NCI-H2171 (cell line): Measurements from ENCODE around the gene CAST.
"Not testable (repeated sequence)": the region's sequence is repeated elsewhere in the genome, so short reads cannot be mapped to it uniquely, and the experiment has no call there.

Experiments used
- DNase-seq: peaks from one replicate; lab custom pipeline; 2025; lab: John Stamatoyannopoulos, UW

Gene CAST

DNA sequence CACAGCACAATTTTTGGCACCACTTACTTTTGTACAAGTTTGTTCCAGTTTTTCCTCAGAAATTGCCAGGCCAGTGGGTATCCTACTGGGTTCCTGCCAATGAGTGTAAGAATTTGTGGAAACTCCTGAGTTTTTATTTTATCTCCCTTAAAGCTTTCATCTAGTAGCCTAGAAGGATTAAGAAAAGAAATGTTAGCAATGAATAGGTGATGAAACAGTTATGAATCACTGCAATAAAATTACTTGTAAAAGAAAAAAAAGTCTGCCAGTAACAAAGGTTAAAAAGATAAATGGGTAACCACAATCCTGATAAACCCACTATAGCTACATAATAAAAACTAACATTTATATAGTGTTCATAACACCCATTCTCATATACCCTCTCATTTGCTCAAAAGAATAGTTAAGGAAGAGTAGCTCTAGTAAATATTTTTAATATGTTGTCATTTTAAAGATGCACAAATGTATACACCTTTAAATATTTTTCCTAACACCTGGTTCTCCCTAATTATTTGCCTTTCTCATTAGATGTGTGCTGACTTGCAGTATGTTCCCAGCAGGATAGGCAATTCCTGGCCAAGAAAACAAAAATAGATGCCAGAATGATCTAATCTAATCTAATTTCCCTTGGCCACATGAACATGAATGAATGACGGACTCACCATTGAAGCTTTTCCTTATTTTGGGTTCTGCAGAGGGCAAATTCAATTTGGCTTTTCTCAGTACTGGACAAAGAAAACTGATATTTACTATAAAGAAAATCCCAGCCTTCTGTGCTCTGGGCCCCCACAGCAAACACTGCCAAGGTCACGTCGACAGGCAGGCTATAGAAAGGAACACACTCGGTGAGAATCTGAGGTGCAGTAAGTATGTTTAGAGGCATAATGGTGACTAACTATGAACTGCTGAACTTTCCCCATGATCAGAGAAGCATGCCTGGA is 119.1 kb downstream of the CAST start:
- DNase-seq = no peak

DNA sequence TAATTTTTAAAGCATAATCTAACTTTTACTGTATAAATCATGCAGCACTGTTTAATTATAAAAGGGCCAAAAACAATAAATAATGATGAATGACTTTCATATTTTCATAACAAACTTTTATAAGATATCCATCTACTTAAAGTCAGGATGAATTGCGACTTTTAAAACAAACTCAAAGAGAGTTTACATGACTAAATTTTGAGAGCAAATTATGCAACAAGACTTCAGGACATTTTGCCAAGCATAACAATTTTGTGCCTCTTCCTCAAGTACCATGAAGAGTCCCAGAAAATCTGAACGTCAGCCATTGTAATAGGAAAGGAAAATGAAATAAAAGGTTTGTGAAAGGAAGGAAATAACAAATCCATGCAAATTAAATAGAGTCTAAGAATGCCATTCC is 121.2 kb downstream of the CAST start:
- no peak for DNase-seq

DNA sequence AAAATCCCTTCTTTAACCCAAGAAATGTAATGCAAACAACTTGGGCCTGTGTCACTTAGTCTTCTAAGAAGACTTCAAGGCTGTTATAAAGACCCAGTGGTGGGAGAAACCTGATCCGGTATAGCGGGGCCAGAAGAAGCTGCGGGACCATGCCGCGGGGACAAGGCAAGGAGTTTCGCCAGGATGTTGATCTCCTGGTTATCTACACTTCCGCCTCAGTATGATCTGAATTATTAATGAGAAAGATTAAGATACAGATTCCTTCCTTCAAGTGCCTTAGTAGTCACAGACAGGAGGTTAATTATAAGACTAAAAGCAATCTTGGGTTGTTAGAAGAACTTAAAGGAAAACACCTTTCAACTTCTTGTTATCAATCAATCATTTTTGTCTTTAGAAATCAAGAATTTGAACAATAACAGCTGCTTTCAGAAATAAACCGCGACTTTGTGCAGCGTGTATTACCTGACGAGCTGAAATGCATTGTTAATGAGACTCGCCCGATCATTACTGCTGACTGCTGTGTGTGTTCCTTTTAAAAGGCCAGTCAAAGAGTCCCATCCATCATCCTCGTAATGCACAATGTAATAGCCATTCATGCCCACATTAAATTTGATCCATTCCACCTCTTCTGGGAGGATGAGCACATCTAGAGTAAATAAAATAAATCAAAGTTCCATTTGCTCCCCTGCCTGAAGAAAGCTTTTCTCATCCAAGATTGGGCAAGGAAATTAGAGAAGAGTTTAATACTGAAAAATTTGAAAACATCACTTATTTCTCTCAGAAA is 123.3 kb downstream of the CAST start:
- no peak for DNase-seq

DNA sequence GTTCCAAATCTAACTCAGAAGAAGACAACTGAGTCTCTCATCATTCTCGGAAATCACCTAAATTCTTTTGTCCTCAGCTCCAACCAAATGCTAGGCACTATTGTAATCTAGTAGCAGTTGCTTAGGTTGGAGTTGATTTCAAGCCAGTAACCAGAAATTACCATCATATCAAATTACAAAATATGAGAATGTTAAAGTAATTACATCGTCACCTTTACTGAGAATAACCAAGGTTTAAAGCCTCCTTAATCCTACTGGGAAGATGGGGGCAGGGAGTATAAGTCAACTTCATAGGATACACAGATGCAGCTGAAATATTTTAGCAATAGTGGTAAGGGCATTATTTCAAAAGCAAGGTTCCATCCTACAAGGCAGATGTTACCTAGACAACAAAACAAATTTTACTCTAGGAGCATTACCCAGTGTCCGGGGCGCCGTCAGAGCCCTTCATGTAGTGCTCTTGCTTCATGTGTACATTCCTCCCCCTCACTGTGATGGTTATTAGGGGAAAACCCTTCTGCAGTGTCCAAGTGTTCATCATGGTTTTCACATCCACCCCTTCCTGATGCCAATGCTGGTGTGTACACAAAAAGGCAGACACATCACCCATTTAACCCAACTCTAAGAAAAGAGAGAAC is 126.1 kb downstream of the CAST start:
- no peak for DNase-seq

DNA sequence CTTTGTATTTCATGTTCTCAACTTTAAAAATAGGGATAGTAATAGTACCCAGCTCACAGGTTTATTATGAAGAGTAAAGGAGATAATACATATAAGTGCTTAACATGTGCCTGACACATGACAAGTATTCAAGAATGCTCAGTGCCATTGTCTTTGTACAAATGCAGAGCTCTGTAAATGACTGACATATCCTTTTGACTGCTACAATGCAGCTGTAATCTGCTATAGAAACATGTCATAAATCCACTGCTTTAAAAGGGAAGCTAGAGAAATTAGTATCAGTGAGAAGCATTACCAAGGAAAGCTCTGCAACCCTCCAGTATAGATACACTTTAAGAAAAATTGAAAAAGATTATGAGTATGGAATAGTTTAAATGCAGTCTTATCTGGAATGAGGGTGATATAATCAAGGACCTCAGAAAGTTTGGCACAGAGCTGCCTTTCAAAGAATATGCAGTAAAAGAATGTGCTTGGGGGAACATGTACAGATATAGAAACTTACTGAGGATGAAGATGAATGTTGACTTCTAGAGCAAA is 127.7 kb downstream of the CAST start:
- DNase-seq = no peak

DNA sequence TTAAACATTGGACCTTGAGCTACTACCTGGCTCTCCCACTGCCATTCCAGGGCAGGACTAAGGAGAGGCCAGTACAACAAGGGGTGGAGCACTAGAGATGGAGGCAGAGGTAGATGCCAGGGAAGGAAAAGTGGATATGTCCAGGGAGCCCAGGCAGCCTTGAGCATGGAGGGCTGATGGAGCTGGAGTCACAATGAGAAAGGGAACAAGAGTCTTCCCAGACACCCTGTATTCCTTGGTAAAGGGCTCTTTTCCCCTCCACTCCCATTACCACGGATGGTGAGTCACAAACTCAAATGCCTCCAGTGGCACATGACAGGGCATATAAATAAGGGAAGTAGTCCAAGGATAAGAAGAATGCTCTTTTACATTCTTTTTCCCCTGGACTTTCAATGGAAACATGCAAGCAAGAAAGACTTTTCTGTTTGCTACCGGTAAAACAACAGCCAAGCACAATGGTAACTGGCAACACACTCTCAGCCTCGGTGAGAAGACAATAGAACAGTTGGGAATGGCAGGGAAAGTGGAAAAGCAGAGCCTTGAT is 128.9 kb downstream of the CAST start:
- no peak for DNase-seq

DNA sequence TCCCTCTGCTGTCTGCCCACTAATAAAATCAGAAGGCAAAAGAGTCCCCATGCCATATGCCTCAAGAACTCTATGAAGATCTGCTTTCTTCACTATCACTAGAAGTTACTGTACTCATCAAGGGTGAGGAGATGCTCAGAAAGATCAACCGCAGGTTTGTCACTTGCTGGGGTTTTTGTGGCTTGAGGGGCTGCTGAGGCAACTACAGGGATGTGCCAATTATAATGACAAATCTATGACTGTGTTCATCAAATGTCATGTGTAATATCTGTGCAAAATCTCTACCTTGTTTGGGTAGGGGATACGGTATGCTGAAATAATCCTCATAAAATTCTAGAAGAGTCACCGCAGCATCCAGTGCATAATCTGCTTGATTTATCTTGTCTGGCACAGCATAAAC is 132.6 kb downstream of the CAST start:
- DNase-seq = no peak

DNA sequence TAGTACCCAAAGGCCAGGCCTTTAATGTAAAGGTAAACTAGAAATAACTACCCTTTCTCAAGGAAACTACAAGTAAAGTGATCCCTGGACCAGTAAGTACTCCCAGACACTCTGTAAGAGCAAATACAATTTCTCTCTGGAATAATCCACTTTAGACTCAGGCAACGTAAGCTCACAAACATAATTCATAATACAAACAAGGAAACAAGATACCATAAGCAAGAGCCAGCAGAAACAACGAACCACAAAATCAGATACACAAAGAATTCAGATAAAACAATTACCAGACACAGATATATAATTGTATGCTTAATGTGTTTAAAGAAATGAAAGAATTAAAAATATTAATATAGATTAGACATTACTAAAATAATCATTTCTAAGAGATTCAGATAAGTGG is 133.4 kb downstream of the CAST start:
- no peak for DNase-seq

DNA sequence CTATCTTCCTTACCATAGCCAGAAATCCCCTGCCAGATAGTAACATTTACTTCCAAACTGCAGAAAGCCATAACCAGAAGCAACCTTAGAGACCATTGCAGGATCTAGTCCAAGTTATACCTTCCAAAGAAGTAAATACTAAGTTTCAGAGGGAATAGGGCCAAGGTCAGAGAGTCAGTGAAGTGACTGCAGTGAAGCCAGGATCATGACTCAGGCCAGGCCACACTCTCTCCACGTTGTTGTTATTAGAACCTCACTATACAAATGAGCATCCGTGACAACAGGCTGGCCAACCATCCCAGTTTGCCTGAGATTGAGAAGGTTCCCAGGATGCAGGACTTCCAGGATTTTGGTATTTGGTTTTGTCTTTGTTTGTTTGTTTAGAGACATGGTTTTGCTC is 134.3 kb downstream of the CAST start:
- DNase-seq = no peak

DNA sequence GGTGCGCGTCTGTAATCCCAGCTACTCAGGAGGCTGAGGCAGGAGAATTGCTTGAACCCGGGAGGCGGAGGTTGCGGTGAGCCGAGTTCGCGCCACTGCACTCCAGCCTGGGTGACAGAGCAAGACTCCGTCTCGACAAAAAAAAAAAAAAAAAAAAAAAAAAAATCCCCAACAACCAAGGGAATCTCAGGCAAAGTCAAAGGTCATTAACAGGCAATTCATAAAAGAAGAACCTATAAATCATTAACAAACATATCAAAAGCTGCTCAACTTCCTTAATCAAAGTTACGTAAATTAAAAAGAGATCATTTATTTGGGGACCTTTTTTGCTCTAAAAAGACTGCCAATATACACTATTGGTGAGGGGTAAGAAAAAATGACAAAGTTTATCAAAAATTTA is 139.5 kb downstream of the CAST start:
- DNase-seq = not testable (repeated sequence)

DNA sequence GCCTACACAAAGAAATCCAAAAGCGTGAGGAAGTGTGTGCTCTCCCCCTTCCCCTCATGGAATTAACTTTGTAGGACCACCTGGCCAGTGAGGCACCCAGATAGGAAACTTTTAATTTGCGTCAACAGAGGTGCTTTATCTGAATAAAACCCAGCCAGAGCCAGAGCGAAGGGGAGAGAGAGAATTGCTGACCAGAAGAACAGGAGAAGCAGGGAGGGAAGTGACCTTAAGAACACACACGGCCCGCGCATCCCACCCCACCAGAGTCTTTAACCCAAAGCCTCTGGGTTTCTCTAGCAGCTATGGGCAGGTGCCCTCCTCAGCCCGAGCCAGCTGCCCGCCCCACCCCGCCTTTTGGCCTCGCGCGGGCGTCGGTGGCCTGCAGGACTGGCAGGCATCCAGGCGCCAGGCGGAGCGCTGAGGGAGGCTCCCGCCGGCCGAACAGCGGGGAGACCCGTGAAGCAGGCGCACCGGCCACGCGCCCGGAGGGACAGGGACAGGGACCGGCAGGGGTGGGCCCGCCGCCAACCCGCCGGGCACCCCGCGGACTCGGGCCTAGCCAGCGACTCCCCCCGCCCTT is 145.0 kb downstream of the CAST start:
- peak; percentile 16 for DNase-seq

DNA sequence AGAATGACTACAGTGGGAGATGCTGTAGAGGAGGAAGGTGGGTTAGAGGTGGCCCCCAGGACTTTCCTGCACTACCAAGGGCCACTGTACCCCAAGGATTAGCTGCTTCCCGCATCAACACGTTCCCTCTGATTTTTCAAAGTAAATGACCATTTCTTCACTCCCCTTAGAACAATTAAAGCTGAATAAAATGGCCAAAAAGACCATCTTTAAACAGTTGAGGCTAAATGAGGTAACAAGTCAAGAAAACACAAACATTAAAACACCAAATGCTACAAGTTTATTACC is 146.3 kb downstream of the CAST start:
- no peak for DNase-seq

DNA sequence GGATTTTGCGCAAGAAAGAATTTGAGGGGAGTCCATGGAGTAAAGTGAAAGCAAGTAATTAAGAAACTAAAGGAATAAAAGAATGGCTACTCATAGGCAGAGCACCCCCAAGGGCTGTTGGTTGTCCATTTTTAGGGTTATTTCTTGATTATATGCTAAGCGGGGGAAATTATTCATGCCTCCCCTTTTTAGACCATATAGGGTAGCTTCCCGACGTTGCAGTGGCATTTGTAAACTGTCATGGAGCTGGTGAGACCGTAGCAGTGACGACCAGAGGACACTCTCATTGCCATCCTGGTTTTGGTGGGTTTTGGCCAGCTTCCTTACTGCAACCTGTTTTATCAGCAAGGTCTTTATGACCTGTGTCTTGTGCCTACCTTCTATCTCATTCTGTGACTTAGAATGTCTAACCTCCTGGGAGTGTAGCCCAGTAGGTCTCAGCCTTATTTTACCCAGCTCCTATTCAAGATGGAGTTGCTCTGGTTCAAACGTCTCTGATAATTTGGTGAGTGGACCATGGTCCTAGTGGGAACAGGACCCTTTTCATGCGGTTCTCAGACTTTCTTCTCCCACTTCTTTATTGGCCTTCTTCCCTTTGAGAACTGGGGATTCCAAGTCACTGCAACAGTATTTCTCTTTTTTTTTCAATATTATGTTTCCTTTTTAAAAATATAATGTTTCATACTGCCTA is 146.8 kb downstream of the CAST start:
- DNase-seq = no peak

DNA sequence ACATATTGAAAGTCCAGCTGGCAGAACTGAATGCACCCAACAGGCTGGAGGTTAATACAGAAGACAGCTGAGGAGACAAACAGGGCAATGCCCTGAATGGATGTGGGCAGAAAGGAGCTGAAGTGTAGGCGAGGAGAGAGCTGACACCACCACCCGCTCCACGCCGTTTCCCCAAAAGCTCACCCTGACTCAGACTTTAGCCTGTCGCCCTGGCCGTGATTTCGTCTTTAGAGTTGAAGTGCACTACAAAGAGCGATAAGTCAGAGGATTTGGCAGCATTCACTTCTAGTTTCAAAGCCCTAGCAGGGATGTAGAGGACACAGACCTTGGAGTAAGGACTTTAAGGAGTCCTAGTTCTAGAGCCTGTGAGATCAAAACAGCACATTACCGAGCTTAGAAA is 147.7 kb downstream of the CAST start:
- DNase-seq = no peak

DNA sequence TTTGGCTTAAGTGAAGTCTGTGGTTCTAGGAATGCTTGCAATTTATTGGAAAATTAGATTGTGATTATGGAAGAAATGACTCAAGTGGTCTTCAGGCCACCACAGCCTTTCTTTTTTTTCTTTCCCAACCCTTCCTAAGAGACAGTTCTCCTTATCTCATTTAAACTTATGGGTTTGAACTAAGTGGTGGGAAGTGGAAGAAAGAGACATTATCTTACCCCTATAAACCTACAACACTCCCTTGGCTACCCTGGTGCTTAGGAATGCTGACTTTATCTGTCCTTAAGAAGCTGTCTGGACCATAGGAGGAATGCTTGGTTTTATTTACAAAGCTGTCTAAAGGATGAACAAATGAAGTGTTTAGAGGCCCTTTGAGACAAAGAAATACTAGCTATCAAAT is 150.7 kb downstream of the CAST start:
- no peak for DNase-seq

DNA sequence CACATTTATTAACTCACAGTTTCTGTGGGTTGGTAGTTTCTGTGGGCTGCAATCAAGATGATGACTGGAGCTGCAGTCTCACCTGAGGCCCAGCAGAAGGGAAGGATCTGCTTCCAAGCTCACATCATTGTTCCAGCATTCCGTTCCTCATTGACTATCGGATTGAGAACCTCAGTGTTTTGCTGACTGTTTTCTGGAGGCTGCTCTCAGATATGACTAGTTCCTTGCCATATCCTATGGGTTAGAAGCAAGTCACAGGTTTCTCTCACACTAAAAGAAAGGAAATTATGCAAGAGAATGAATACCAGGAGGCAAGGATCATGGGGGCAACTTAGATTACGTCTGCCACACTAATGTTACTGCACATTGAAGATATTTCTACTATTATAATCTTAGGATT is 151.9 kb downstream of the CAST start:
- no peak for DNase-seq

DNA sequence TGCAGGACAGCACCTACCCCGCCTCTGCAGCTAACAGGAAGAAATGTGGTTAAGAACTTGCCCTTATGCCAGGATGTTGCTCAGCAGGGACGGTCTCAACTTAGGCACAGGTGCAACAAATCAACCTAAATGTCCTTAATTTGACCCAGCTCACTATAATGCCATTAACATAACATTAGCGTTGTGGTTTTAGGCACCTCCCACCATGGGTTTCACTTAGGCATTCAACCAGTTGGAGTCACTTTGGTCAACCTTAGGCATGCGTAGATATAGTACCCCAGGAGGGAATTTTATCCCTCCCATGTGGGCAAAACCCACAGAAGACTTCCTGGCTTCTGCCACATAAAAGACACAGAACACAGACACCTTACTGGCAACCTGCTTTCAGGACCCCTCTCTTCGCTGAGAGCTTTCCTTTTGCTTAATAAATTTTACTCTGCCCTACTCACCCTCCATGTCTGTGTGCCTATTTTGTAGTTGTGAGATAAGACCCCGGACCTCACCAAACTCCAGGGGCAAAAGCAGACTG is 154.3 kb downstream of the CAST start:
- no peak for DNase-seq

DNA sequence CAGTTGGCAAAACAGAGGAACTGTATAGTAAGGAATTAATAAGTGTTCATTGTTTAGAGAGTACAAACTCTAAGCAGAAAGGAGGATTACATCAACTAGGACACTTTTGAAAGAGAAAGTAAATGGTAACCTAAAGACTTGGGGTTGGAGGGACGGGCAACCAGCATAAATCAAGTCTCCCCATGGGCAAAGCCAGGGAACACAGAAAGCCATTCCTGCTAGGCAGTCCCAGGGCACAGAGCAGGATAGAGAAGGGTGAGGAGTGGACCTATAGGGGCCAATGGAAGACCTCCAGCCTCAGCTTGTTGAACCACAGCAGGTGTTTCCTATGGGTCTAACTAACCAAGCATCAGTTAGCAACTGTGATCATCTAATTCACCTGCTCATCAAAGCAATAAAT is 154.8 kb downstream of the CAST start:
- no peak for DNase-seq

DNA sequence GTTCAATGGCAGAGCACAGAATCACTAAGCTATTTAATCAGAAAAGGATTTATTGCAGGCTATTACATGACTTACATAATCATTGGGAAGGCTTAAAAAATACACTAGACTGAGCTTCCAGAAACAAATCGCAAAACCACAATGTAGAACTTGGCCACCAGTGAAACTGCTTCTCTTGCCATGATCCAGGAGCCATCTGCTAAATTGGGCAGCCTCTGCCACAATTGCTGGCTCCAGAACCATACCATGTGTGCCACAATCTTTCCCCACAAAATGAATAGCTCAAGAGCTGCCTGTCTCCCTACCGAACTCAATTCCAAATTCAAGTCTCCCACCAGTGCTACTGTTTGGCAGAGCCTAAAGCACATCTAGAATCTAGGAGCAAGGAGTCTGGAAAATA is 155.3 kb downstream of the CAST start:
- no peak for DNase-seq

DNA sequence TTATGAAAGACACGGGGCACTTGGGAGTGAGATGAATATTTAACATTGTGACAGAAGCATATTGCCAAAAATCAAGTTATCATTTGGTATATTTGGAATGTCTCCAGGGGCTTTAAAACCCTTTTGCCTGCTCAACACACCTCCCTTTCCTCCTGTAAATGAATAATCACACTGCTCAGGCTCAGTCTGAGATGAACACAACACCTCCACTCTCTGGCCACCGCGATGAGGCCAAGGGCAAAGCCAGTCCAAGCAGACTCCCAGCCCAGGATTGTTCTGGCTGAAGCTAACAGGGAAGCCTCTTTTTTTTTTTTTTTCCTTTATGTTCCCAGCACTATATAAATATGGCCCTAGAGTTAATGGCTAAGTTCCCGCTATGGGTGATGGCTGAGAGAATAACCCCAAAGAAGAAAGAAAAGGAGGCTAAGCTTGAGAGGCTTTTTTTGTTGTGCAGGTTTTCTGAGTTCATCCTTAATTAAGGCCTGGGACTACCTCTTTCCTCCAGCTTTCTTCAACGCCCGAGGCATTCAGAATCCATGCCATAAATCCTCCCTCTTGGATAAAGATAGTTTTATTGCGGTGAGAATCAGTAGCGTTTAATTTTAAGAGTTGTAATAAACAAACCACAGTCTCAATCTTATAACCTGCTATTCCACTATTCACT is 156.1 kb downstream of the CAST start:
- DNase-seq = no peak

DNA sequence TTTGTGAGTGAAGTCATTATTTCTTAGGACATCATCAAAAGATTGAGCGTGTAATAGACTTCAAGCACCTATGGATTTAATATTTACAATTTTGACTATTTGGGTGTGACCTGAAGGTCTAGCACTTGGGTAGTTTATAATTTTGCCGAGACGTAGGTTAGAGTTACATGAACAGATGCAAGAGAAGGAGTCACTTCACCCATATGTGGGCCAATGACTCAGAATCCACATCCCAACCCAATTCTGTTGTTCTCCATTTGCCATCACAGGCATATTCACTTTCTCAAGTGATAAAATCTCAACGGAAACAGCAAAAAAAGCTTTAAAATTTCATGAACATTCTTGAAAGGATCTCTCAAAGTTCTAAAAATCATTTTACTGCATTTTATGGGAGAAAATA is 157.6 kb downstream of the CAST start:
- DNase-seq = no peak
